HG03064 (cell line): ENCODE measurements around the gene POLR3H.

Source experiments
- ATAC-seq: cut with Tn5 transposase; IDR thresholded peaks from one replicate; pipeline ENCODE4 v1.9.1; 2021; ENCODE audit warnings: low read depth; ENCODE audit not compliant: unreplicated experiment

POLR3H gene

GRCh38 chr22:41539146-41540005, 4.9 kb downstream of the POLR3H start:
- ATAC-seq: no peak

- no peak for ATAC-seq
Observed at GRCh38 chr22:41538583-41538982, 5.7 kb downstream of the POLR3H start.

- ATAC-seq: no peak
Observed at GRCh38 chr22:41537203-41537602, 7.1 kb downstream of the POLR3H start.

GRCh38 chr22:41535244-41535643, 9.0 kb downstream of the POLR3H start:
- no peak for ATAC-seq

- ATAC-seq: no peak
Observed at GRCh38 chr22:41534219-41534618, 10.1 kb downstream of the POLR3H start.

- no peak for ATAC-seq
Observed at GRCh38 chr22:41532908-41533825, 11.1 kb downstream of the POLR3H start.

- ATAC-seq: no peak
Observed at GRCh38 chr22:41531715-41532477, 12.4 kb downstream of the POLR3H start.

GRCh38 chr22:41530890-41531714, 13.2 kb downstream of the POLR3H start:
- no peak for ATAC-seq

GRCh38 chr22:41528938-41529561, 15.2 kb downstream of the POLR3H start:
- ATAC-seq: no peak

GRCh38 chr22:41528132-41528766, 16.0 kb downstream of the POLR3H start:
- ATAC-seq: no peak

GRCh38 chr22:41526830-41527799, 17.2 kb downstream of the POLR3H start:
- ATAC-seq: no peak

- ATAC-seq: no peak
Observed at GRCh38 chr22:41526226-41526829, 17.9 kb downstream of the POLR3H start.

- ATAC-seq: no peak
Observed at GRCh38 chr22:41525450-41526225, 18.6 kb downstream of the POLR3H start.

GRCh38 chr22:41524809-41525449, 19.3 kb downstream of the POLR3H start:
- ATAC-seq: no peak

- ATAC-seq: no peak
Observed at GRCh38 chr22:41524251-41524661, 20.0 kb downstream of the POLR3H start.
